ENCODE results near the gene TOR1AIP1.

TOR1AIP1 gene

GRCh38 chr1:179910934-179911333, 28.8 kb downstream of the TOR1AIP1 start:
- no peak overlapping the region for H3K4me3 ChIP-seq (ENCODE audit: control insufficient read depth, low read depth, low read length)
- no peak for TF ChIP-seq CTCF (conservative IDR thresholded peaks at IDR 0.05; ENCODE audit: control insufficient read depth, insufficient read depth, low read depth, low read length)
- DNase-seq (ENCODE audit: low read depth), result no peak

DNA sequence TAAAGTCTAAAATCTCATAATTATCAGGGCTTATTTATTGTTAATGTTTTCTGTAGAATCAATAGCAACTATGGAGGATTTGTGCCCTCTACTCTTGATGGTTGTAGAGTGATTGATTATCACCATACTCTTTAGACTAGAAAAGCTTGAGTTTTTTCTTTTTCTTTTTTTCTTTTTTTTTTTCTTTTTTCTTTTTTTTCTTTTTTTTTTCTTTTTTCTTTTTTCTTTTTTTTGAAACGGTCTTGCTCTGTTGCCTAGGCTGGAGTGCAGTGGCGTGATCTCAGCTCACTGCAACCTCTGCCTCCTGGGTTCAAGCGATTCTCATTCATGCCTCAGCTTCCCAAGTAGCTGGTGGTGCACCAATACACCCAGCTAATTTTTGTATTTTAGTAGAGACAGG, 29.7 kb downstream of the TOR1AIP1 start:
- no peak for TF ChIP-seq CTCF (conservative IDR thresholded peaks at IDR 0.05; ENCODE audit: control insufficient read depth, insufficient read depth, low read depth, low read length)
- DNase-seq (ENCODE audit: low read depth), result no peak
- H3K4me3 ChIP-seq (ENCODE audit: control insufficient read depth, low read depth, low read length), result no peak overlapping the region

GRCh38 chr1:179917601-179918429, 35.7 kb downstream of the TOR1AIP1 start:
- DNase-seq (ENCODE audit: low read depth), result no peak
- no peak for TF ChIP-seq CTCF (conservative IDR thresholded peaks at IDR 0.05; ENCODE audit: control insufficient read depth, insufficient read depth, low read depth, low read length)

DNA sequence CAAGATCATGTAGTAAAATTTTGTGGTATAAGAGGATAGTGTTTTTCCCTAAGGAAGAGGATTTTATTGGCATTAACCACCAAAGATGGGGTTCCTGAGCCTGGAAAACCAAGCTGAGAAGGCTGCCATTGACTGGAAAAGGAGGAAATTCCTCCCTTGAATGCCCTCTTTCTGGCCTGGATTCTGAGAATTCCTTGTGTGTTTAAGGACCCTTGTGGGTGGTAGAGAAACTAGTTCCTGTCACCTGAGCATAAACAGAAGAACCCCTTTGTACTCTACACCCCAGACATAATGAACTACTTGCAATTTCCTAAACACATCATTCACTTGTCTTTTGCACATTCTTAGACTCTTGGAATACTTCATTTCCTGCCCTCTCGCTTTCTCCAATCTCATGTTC, 39.4 kb downstream of the TOR1AIP1 start:
- no peak overlapping the region for H3K4me3 ChIP-seq (ENCODE audit: control insufficient read depth, low read depth, low read length)
- DNase-seq (ENCODE audit: low read depth), result no peak
- no peak for TF ChIP-seq CTCF (conservative IDR thresholded peaks at IDR 0.05; ENCODE audit: control insufficient read depth, insufficient read depth, low read depth, low read length)

More at GRCh38 chr1:179917601-179918429, 35.7 kb downstream of the TOR1AIP1 start:
- H3K4me3 ChIP-seq (ENCODE audit: control insufficient read depth, low read depth, low read length), result no peak overlapping the region

DNA sequence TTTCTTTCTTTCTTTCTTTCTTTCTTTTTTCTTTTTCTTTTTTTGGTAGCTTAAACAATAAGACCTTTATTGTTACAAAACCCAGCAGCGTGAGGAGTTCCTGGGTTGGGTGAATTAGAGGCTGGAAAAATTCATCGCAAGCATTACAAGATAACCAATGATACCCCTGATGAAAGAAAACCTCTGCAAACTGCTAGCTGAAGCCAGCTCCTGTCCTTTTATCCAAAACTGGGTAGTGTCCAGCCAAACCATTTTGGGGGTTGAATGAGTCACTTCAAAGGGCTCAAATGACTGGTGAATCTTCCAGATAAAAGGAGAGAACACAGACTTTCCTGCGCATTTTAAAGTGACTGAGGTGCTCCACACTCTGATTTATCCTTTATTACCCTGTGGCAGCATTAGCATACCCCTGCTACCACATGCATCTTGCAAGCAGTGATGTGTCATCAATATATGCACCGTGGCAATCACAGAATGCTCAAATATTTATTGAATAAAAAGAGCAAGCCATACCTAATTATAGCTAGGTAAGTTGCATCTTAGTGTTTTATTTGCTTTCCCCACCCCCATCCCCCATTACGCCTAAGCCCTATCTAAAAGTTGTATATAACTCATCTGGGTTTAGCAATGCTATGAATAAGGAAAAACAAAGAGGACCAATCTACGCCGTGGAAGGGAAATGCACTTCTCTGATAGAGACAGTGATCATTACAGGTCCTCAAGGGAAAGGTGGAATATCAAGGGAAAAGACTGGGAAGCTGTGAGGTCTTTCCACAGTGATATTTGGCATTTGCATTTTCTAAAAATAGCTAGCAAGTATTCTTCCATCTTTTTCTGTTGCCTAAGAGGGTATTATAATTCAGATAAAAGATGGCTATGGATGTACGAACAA, 40.1 kb downstream of the TOR1AIP1 start:
- peak; percentile 25 for DNase-seq (ENCODE audit: low read depth)
- no peak overlapping the region for H3K4me3 ChIP-seq (ENCODE audit: control insufficient read depth, low read depth, low read length)
- TF ChIP-seq CTCF (conservative IDR thresholded peaks at IDR 0.05; ENCODE audit: control insufficient read depth, insufficient read depth, low read depth, low read length), result no peak

- TF ChIP-seq CTCF (conservative IDR thresholded peaks at IDR 0.05; ENCODE audit: control insufficient read depth, insufficient read depth, low read depth, low read length), result no peak
- no peak for DNase-seq (ENCODE audit: low read depth)
- H3K4me3 ChIP-seq (ENCODE audit: control insufficient read depth, low read depth, low read length), result no peak overlapping the region
Observed at GRCh38 chr1:179923029-179923428, 40.9 kb downstream of the TOR1AIP1 start.
